Measurements from ENCODE around the gene RXFP2.

The RXFP2 gene

GRCh38 chr13:31850041-31850555, 110.8 kb downstream of the RXFP2 start:
- TF ChIP-seq, protein P1, sequence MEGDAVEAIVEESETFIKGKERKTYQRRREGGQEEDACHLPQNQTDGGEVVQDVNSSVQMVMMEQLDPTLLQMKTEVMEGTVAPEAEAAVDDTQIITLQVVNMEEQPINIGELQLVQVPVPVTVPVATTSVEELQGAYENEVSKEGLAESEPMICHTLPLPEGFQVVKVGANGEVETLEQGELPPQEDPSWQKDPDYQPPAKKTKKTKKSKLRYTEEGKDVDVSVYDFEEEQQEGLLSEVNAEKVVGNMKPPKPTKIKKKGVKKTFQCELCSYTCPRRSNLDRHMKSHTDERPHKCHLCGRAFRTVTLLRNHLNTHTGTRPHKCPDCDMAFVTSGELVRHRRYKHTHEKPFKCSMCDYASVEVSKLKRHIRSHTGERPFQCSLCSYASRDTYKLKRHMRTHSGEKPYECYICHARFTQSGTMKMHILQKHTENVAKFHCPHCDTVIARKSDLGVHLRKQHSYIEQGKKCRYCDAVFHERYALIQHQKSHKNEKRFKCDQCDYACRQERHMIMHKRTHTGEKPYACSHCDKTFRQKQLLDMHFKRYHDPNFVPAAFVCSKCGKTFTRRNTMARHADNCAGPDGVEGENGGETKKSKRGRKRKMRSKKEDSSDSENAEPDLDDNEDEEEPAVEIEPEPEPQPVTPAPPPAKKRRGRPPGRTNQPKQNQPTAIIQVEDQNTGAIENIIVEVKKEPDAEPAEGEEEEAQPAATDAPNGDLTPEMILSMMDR (IDR thresholded peaks at IDR 0.05; ENCODE audit: borderline replicate concordance, insufficient read depth, low read depth, low read length), result no peak
- H3K4me3 ChIP-seq (ENCODE audit: low read depth, low read length), result no peak overlapping the region

DNA sequence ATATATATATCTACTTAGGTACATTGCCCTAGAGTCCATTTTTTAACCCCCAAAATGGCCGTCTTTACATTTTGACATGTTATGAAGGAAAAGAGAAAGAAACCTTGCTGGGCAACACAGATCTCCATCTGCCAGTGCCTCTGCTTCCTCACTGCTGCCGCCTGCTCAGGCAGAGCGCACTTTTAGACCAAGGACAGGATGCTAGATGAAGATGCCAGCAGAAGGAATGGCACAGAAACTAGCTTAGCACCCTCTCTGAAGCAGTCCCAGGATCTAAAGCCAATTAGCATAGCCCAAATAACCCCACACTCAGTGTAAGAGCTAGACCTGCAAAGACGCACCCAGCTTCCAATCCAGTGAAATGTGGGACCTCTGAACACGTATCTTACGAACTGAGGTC, 111.9 kb downstream of the RXFP2 start:
- TF ChIP-seq, protein P1 (IDR thresholded peaks at IDR 0.05; ENCODE audit: borderline replicate concordance, insufficient read depth, low read depth, low read length), result no peak
- no peak overlapping the region for H3K4me3 ChIP-seq (ENCODE audit: low read depth, low read length)
